ENCODE measurements around the gene RPS6KB2. TPM values are rescaled to one million over a fixed set of nuclear protein-coding genes. Genes with fewer than 3 reads are reported as not detected.

RPS6KB2 gene
- total RNA-seq, 4 donors from 2014 or later, result 147 to 193 (median 158) TPM

GRCh38 chr11:67410984-67411784 lies 17.1 kb upstream of the RPS6KB2 start:
- peaks cover 47% of the 10 kb centered on the region for H3K27me3 ChIP-seq
- WGBS, result 85% methylated on average over 13 of the region's 17 CpGs
- TF ChIP-seq POLR2AphosphoS5 (IDR thresholded peaks at IDR 0.05), result no peak

GRCh38 chr11:67411785-67412152 lies 16.5 kb upstream of the RPS6KB2 start:
- Histone ChIP-seq H3K36me3 (no peaks in the 10 kb centered on the region), H3K4me3 (no peak overlapping the region), H3K27ac (no peak overlapping the region), H3K4me1 (peaks cover 46% of the 10 kb centered on the region), H3K27me3 (peaks cover 47% of the 10 kb centered on the region), H3K9me3 (no peaks in the 10 kb centered on the region)
- DNase-seq (ENCODE audit: low spot score in 2 of 2), result no peak
- TF ChIP-seq CTCF (IDR thresholded peaks at IDR 0.05) (no peak), POLR2A (IDR thresholded peaks at IDR 0.05) (no peak), EP300 (IDR thresholded peaks at IDR 0.05) (no peak), POLR2AphosphoS5 (IDR thresholded peaks at IDR 0.05) (no peak)
- WGBS, result no CpG with 5 or more reads among the region's 7 CpGs

More at GRCh38 chr11:67410984-67411784, 17.1 kb upstream of the RPS6KB2 start:
- Histone ChIP-seq H3K4me1 (peaks cover 43% of the 10 kb centered on the region), H3K36me3 (no peaks in the 10 kb centered on the region), H3K4me3 (no peak overlapping the region), H3K27ac (no peak overlapping the region), H3K9me3 (no peaks in the 10 kb centered on the region)
- DNase-seq (ENCODE audit: low spot score in 2 of 2), result no peak

GRCh38 chr11:67412495-67413179 lies 15.7 kb upstream of the RPS6KB2 start:
- no peak overlapping the region for H3K4me3 ChIP-seq
- TF ChIP-seq EP300 (IDR thresholded peaks at IDR 0.05) (no peak), POLR2AphosphoS5 (IDR thresholded peaks at IDR 0.05) (no peak), POLR2A (IDR thresholded peaks at IDR 0.05) (no peak), CTCF (IDR thresholded peaks at IDR 0.05) (no peak)
- H3K27me3 ChIP-seq, result peaks cover 44% of the 10 kb centered on the region
- H3K9me3 ChIP-seq, result no peaks in the 10 kb centered on the region
- peaks cover 47% of the 10 kb centered on the region for H3K4me1 ChIP-seq
- 68% methylated on average over 7 of the region's 9 CpGs for WGBS
- H3K27ac ChIP-seq, result no peak overlapping the region
- no peaks in the 10 kb centered on the region for H3K36me3 ChIP-seq
- DNase-seq (ENCODE audit: low spot score in 2 of 2), result no peak

- WGBS, result 80% methylated on average over 2 of the region's 2 CpGs
- peaks cover 42% of the 10 kb centered on the region for H3K27me3 ChIP-seq
- TF ChIP-seq EP300 (IDR thresholded peaks at IDR 0.05), result no peak
- TF ChIP-seq POLR2AphosphoS5 (IDR thresholded peaks at IDR 0.05), result no peak
- no peak for TF ChIP-seq POLR2A (IDR thresholded peaks at IDR 0.05)
- no peak for TF ChIP-seq CTCF (IDR thresholded peaks at IDR 0.05)
- no peak overlapping the region for H3K4me3 ChIP-seq
- peaks cover 52% of the 10 kb centered on the region for H3K4me1 ChIP-seq
- H3K36me3 ChIP-seq, result no peaks in the 10 kb centered on the region
- no peak for DNase-seq (ENCODE audit: low spot score in 2 of 2)
- H3K27ac ChIP-seq, result no peak overlapping the region
- H3K9me3 ChIP-seq, result no peaks in the 10 kb centered on the region
Observed at GRCh38 chr11:67413266-67413849, 14.9 kb upstream of the RPS6KB2 start.

- H3K9me3 ChIP-seq, result no peaks in the 10 kb centered on the region
- no peak for DNase-seq (ENCODE audit: low spot score in 2 of 2)
Observed at GRCh38 chr11:67415501-67416304, 12.6 kb upstream of the RPS6KB2 start, which contains the start of gene CARNS1. TSS of gene CARNS1 (plus strand) at chr11:67415678. CDS start at chr11:67416200, 522 bp downstream.

More at GRCh38 chr11:67415501-67416304, 12.6 kb upstream of the RPS6KB2 start, which contains the start of gene CARNS1:
- no peaks in the 10 kb centered on the region for H3K36me3 ChIP-seq
- no peak within 1 kb of the TSS for H3K27ac ChIP-seq
- 20% methylated on average over 4 of the region's 67 CpGs for WGBS
- peaks cover 24% of the 10 kb centered on the region for H3K27me3 ChIP-seq
- no peak for TF ChIP-seq CTCF (IDR thresholded peaks at IDR 0.05)
- no peak for TF ChIP-seq POLR2AphosphoS5 (IDR thresholded peaks at IDR 0.05)
- TF ChIP-seq POLR2A (IDR thresholded peaks at IDR 0.05), result no peak
- TF ChIP-seq EP300 (IDR thresholded peaks at IDR 0.05), result no peak
- H3K4me3 ChIP-seq, result peak within 1 kb of the TSS; percentile 42
- peaks cover 59% of the 10 kb centered on the region for H3K4me1 ChIP-seq

Measured in suprapubic skin (tissue), 4 donors.